ENCODE results near the gene RPS15A.

RPS15A gene

DNA sequence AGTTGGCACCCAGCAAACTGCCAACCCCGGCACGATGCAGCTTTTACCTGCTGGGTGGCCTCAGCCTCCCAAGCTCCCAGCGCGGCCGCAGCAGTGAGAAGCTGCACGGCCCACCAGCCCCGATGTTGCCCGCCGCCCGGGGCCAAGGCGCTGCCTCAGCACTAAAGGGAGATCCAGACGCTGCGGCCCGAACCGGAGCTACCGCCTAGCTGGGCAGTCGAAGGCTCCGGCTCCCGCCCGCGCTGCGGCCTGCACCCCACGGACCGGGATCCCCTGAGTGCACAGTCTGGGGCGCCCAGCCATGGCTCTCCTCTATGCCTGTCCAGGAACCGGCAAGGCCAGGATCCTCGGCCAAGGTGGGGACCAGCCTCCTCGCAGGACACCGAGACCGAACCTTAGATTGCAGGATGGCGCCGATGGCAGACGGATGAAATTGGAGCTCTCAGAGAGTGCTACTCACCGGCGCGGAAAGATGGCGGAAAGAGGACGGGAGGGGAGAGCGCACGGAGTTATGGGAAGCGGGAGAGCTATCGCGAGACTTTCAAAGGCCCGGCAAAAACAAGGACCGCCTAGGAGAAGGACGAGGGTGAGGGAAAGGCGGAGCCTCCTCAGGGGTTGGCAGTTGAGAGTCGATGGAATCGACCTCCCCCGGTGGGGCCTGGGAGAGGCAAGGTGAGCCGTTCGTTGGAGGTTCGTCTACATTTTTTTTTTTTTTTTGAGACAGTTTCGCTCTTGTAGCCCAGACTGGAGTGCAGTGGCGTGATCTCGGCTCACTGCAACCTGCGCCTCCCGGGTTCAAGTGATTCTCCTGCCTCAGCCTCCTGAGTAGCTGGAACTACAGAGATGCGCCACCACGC lies at the start of gene RPS15A:
RPS15A (minus strand) TSS at position 485 of the 857 bp plus-strand sequence. CDS start 1,221 bp downstream, outside the sequence.
- peak within 1 kb of the TSS; percentile 99 for H3K4me3 Mint-ChIP-seq
- H3K27me3 Mint-ChIP-seq = no peaks in the 10 kb centered on the region
- ATAC-seq = peak; percentile 98
- no peaks in the 10 kb centered on the region for H3K9me3 Mint-ChIP-seq
- H3K36me3 Mint-ChIP-seq = peaks cover 66% of the 10 kb centered on the region
- H3K27ac Mint-ChIP-seq = peak within 1 kb of the TSS; percentile 97
- peaks cover 49% of the 10 kb centered on the region for H3K4me1 Mint-ChIP-seq

DNA sequence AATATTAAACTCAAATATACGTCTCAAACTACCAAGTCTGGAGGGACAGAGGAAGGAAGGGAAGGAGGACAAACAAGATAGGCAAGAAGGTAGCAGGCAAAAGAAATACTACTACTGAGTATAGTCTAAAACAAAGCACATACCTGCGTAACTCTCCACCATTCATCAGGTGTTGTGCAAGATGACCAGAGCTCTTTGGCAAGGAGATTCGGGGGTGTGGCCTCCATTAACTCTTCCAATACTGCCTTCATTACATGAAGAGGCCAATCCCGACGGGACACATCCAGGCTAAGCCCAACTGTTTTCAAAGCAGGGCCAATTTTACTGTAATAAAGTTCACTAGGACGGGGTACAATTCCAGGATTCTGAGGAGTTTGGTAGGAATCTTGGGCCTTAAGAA lies 49.4 kb upstream of the RPS15A start:
- ATAC-seq = no peak
- Mint-ChIP-seq H3K27ac (no peak overlapping the region), H3K36me3 (peaks cover 83% of the 10 kb centered on the region), H3K4me1 (no peaks in the 10 kb centered on the region), H3K9me3 (no peaks in the 10 kb centered on the region), H3K4me3 (no peak overlapping the region), H3K27me3 (no peaks in the 10 kb centered on the region)

DNA sequence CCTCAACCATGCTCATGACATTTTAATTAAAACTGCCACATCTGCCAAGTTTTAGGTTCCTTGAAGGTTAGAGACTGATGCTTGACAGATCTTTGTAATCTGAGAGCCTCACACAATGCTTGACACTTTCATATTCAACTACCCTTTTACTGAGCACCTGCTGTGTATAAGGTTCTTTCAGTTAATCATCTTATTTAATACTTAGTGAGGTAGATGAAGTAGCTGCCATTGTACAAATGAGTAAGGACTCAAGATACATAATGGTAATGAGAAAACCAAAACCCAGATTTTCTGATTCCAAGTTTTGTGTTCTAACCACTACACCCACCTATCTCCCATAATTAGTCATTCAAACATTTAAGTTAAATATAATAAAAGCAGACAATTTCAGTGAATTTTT lies 46.6 kb upstream of the RPS15A start:
- no peaks in the 10 kb centered on the region for H3K27me3 Mint-ChIP-seq
- peak overlapping the region; percentile 15 for H3K27ac Mint-ChIP-seq
- H3K4me3 Mint-ChIP-seq = no peak overlapping the region
- H3K9me3 Mint-ChIP-seq = no peaks in the 10 kb centered on the region
- ATAC-seq = no peak
- H3K36me3 Mint-ChIP-seq = peaks cover 70% of the 10 kb centered on the region
- no peaks in the 10 kb centered on the region for H3K4me1 Mint-ChIP-seq

DNA sequence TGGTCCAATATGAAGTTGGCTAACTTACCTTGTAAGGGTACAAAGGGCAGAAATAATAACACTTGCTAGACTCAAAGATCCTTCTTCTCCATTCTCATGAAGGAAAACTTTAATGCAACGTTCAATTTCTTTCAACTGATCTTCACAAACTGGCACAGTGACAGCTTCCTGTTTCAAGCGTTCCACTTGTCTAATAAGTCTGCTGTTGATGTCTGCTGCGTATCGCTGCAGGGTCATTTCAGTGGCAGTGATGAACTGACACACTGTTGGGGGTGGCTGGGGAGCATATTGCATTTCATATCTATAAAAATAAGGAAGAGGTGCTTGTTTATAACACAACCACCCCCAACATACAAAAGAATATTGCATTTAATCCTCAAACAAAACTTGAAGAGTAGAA lies 44.7 kb upstream of the RPS15A start:
- H3K27ac Mint-ChIP-seq = no peak overlapping the region
- H3K9me3 Mint-ChIP-seq = no peaks in the 10 kb centered on the region
- H3K36me3 Mint-ChIP-seq = peaks cover 68% of the 10 kb centered on the region
- H3K27me3 Mint-ChIP-seq = no peaks in the 10 kb centered on the region
- no peaks in the 10 kb centered on the region for H3K4me1 Mint-ChIP-seq
- no peak overlapping the region for H3K4me3 Mint-ChIP-seq
- ATAC-seq = no peak

DNA sequence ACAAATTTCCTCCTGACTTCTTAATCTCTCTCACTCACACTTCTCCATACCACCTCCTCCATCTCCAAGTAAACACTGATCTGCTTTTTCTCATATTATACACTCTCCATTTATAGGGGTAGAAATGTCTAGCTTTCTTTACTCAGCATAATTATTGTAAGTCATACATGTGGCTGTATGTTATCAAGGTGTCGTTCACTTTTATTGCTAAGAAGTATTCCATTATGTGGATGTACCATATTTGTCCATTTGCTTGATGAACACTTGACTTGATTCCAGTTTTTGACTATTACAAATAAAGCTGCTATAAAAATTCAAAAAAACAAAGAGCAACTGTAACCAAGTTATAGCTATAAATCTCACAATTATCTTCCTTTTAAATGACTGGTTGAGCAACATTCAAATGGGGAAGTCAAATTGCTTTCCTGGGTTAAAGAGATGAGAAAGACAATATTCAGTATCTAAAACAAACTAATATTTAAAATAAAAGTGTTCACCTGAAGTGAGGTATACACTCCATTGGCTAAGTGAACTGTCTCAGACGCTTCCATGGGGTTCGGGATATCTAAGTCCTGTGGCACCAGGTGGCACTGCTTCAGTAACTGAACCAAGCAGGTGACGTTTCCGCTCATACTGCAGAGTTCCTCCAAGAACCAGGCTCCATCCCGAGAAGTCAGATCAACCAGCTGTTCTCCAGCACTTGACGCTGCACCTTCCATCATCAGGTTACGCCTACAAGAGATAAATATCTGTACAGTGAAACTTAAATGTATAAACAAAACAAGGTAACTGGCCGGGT lies 43.8 kb upstream of the RPS15A start:
- H3K27me3 Mint-ChIP-seq = no peaks in the 10 kb centered on the region
- H3K9me3 Mint-ChIP-seq = no peaks in the 10 kb centered on the region
- no peak overlapping the region for H3K4me3 Mint-ChIP-seq
- H3K27ac Mint-ChIP-seq = no peak overlapping the region
- H3K4me1 Mint-ChIP-seq = no peaks in the 10 kb centered on the region
- H3K36me3 Mint-ChIP-seq = peaks cover 69% of the 10 kb centered on the region
- ATAC-seq = no peak

DNA sequence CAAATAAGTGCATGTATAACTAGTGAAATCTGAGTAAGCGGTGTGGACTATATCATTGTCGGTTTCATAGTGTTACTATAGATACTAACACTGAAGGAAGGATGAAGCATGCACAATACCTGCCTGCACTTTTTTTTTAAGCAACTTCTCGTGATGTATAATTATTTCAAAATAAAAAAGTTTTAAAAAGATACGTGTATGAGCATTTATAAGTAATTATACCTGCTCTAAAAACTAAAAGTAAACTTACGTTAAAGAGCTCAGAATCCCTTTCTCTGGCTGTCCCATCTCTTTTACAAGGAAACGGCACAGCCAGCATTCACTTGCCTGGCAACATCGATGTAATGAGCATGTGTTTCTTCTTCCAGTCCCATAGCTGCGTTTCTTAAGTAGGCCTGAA lies 42.5 kb upstream of the RPS15A start:
- no peaks in the 10 kb centered on the region for H3K27me3 Mint-ChIP-seq
- H3K27ac Mint-ChIP-seq = no peak overlapping the region
- no peak overlapping the region for H3K4me3 Mint-ChIP-seq
- no peak for ATAC-seq
- H3K36me3 Mint-ChIP-seq = peaks cover 68% of the 10 kb centered on the region
- no peaks in the 10 kb centered on the region for H3K4me1 Mint-ChIP-seq
- H3K9me3 Mint-ChIP-seq = no peaks in the 10 kb centered on the region

DNA sequence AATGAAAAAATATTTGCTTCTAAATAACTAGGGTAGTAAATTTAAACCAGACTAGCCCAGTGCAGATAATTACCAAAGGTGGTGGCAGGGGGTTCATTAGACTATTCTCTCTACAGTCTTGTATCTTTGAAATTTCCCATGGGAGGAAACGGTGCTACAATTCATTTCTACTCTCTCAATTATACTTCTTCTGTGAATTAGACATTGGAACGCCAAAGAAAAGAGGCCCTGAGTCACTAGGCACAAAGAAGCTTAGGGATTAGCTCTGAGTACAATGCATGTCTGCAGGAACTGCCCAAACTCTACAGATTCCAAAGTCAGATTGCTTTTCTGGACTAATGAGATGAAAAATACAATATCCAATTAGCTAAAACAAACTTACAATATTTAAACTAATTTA lies 41.9 kb upstream of the RPS15A start:
- Mint-ChIP-seq H3K4me3 (no peak overlapping the region), H3K9me3 (no peaks in the 10 kb centered on the region), H3K36me3 (peaks cover 62% of the 10 kb centered on the region), H3K4me1 (no peaks in the 10 kb centered on the region), H3K27me3 (no peaks in the 10 kb centered on the region), H3K27ac (no peak overlapping the region)
- no peak for ATAC-seq

DNA sequence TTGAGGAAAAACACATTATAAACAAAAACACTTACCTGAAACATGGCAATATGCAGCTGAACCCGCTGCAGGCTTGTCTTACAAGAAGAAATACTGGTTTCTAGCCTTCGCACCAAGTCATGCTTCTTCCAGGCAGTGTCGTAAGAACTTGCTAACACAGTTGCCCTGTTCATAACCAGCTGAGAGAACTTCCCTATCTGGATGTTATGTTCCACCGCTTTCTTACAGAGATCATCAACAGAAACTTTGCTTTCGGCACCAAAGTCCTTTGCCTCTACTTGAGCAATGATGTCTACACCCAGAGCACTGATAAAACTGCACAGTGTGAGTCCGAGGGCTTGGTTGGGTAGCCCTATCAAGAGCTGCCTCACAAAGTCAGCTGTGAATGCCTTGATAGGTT lies 39.1 kb upstream of the RPS15A start:
- Mint-ChIP-seq H3K27ac (no peak overlapping the region), H3K36me3 (peaks cover 41% of the 10 kb centered on the region), H3K27me3 (no peaks in the 10 kb centered on the region), H3K4me1 (no peaks in the 10 kb centered on the region), H3K4me3 (no peak overlapping the region), H3K9me3 (no peaks in the 10 kb centered on the region)
- ATAC-seq = no peak

DNA sequence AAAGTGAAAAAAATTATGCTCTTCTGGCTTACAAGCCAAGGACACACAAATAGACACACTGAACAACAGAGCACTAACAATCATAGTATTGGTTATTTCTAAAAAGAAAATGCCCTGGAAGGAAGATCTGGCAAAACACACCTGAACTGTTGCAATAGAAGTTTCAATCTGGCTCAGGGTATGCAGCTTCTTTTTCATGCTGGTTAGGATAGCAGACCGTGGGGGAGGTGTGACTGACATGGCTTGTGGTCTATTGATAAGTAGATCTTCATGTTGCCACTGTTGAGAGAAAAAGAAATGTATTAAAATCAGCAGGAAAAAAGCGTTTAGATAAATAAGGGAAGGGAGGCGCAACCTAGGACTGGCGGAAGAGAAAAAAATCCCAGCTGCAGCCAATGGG lies 37.8 kb upstream of the RPS15A start:
- no peaks in the 10 kb centered on the region for H3K27me3 Mint-ChIP-seq
- no peak overlapping the region for H3K4me3 Mint-ChIP-seq
- ATAC-seq = no peak
- peaks cover 31% of the 10 kb centered on the region for H3K36me3 Mint-ChIP-seq
- H3K9me3 Mint-ChIP-seq = no peaks in the 10 kb centered on the region
- no peak overlapping the region for H3K27ac Mint-ChIP-seq
- no peaks in the 10 kb centered on the region for H3K4me1 Mint-ChIP-seq

DNA sequence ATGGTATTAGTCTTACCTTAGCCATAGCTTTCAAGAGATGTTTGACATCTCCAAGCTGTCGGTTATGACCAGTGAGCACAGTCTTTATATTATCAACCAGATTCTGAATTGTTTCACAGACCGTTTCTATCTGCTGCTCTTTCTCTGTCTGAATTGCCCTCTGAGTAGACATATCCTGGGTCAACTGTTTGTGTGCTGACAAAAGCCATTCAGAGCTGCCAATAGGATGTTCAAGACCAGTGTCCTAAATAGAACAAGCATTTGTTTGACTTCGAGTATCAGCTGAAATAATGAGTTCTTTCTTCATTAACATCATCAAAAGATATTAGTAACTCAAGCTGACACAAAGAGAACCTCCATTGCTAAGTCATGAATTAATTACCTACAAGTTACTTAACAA lies 26.2 kb upstream of the RPS15A start:
- H3K4me1 Mint-ChIP-seq = peaks cover 6% of the 10 kb centered on the region
- H3K27ac Mint-ChIP-seq = no peak overlapping the region
- peaks cover 56% of the 10 kb centered on the region for H3K36me3 Mint-ChIP-seq
- no peak overlapping the region for H3K4me3 Mint-ChIP-seq
- H3K27me3 Mint-ChIP-seq = no peaks in the 10 kb centered on the region
- ATAC-seq = no peak
- H3K9me3 Mint-ChIP-seq = no peaks in the 10 kb centered on the region

DNA sequence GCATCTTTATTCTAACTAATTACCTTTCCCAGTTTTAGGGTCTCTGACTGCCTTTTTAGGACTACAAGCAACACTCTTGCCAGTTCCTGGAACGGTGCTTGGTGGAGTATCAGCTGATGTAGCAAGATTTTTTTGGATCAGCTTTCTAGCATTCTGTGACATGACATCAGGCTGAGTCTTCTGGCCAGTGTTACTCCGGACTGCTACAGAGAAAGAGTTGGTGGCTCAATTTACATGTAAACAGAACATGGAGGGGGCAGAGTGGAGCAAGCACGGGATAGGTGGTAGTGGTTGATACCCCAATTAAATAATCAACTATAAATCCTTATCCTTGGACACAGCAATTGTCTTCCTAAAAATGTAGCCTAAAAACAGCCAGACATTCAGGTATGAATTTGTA lies 21.8 kb upstream of the RPS15A start:
- H3K9me3 Mint-ChIP-seq = no peaks in the 10 kb centered on the region
- H3K27ac Mint-ChIP-seq = no peak overlapping the region
- H3K36me3 Mint-ChIP-seq = peaks cover 65% of the 10 kb centered on the region
- no peaks in the 10 kb centered on the region for H3K4me1 Mint-ChIP-seq
- H3K4me3 Mint-ChIP-seq = no peak overlapping the region
- no peaks in the 10 kb centered on the region for H3K27me3 Mint-ChIP-seq
- no peak for ATAC-seq

DNA sequence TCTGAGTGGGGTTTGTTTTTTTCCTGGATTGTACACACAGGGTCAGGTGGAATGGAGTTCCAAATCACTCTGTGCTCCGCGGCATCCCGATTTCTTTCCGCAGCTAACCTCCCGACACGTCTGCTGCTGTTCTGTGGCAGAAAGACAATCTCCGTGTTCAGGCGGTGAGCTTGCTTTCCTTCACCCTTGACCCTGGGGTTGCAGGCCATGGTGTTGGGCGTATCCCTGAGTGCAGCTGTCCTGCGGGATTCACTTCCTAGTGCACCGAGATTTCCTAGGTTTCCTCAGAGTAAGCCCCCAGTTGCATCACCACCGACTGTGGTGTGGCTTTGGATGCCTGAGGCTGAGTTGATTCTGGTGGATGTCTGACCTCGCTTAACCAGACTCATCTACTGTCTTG lies 19.0 kb upstream of the RPS15A start:
- Mint-ChIP-seq H3K4me1 (peaks cover 9% of the 10 kb centered on the region), H3K4me3 (no peak overlapping the region), H3K9me3 (no peaks in the 10 kb centered on the region), H3K27me3 (no peaks in the 10 kb centered on the region), H3K36me3 (peaks cover 58% of the 10 kb centered on the region), H3K27ac (no peak overlapping the region)
- ATAC-seq = no peak

DNA sequence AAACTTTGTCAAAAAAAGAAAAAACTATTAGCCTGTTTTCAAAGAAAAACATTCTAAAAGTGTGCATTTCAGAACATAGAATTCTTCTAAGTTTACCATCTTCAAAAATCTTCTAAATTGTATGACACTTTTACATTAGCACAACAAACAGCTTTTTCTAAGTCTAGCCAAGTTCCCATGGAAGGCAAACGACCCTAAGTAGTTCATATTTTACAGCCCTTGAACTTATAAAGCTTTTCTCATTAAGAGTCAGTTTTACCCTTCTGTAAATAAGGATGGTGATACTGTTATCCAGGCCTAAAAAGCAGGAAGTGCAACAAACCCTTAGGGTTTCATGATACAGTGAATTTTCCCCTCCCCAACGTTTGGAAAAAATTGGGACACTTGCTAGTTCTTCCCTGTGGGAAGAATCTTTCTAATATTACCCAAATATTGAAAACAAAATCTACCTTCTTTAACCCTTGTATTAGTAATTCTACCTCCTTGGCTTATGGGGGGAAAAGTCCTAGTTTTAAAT lies 15.2 kb upstream of the RPS15A start:
- ATAC-seq = no peak
- H3K4me1 Mint-ChIP-seq = peaks cover 19% of the 10 kb centered on the region
- no peak overlapping the region for H3K4me3 Mint-ChIP-seq
- H3K36me3 Mint-ChIP-seq = peaks cover 30% of the 10 kb centered on the region
- H3K27me3 Mint-ChIP-seq = no peaks in the 10 kb centered on the region
- H3K27ac Mint-ChIP-seq = peak overlapping the region; percentile 2
- H3K9me3 Mint-ChIP-seq = no peaks in the 10 kb centered on the region

DNA sequence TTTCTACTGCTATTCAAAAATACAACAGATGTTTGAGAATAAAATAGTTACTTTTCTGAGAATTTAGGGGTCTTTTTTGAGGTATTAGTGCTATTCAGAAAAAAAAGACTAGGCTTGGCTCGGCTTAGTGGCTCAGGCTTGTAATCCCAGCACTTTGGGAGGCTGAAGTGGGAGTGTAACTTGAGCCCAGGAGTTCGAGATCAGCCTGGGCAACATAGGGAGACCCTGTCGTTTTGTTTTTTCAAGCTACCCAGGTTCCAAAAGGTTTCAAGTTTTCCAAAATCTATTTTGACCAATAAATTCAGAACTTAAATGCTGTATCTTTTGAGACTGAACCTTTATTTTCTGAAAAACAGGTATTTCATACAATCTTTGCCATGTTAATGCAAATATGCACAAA lies 14.4 kb upstream of the RPS15A start:
- ATAC-seq = no peak
- peaks cover 27% of the 10 kb centered on the region for H3K4me1 Mint-ChIP-seq
- no peaks in the 10 kb centered on the region for H3K27me3 Mint-ChIP-seq
- no peak overlapping the region for H3K4me3 Mint-ChIP-seq
- H3K27ac Mint-ChIP-seq = peak overlapping the region; percentile 2
- H3K36me3 Mint-ChIP-seq = peaks cover 23% of the 10 kb centered on the region
- no peaks in the 10 kb centered on the region for H3K9me3 Mint-ChIP-seq

DNA sequence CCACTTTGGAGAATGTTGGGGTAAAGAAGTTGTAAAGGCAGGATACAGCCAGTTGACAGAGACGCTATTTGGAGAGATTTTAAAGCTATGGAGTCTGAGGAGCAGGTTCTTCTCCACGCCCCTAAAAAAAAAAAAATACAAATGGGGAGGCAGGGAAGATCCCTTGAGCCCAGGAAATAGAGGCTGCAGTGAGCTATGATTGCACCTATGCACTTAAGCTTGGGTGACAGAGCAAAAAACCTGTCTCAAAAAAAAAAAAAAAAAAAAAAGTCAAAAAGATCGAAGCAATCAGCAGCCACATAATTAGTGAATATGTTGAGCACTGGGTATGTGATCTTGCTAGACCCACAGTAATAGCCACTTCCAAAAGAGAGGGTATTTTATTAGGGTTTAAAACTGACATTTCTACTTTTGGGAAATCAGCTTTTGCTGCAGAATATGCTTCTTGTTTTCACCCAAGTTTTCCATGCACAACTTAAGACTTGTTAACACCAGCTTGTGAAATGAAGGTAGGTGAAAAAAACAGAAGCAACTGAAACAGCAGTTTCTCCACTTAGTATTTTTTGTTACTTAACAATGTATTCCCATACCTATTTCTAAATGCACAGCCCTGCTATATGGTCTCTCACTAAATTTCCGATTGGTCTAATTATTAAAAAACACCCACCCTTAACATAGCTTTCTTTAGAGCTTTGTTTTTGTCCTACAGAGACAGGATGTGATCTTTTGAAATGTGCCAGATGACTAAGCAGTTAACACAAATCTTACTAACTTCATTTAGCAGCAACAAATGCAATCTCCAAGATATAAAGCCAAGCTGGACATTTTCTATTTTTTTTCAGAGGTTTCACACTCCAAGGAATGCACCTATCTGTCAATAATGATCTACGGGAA lies 13.7 kb upstream of the RPS15A start:
- no peak overlapping the region for H3K4me3 Mint-ChIP-seq
- H3K27me3 Mint-ChIP-seq = no peaks in the 10 kb centered on the region
- H3K9me3 Mint-ChIP-seq = no peaks in the 10 kb centered on the region
- H3K4me1 Mint-ChIP-seq = peaks cover 31% of the 10 kb centered on the region
- peaks cover 16% of the 10 kb centered on the region for H3K36me3 Mint-ChIP-seq
- no peak for ATAC-seq
- H3K27ac Mint-ChIP-seq = peak overlapping the region; percentile 2

Measured in stimulated activated memory B cell treated with anti-CD40 and anti-IgM and Interleukin-4, amounts not matched to agents 10 μg/mL and 1 μg/mL and 100 μg/mL, for 72 hours (primary cell).